Naive thymus-derived CD4-positive, alpha-beta T cell (primary cell): ENCODE measurements around the gene SHF. TPM values are rescaled to one million over a fixed set of nuclear protein-coding genes. Genes with fewer than 3 reads are reported as not detected.
A peak's percentile ranks its signal among the peaks of the same experiment; 100 is the strongest.

Experiments
- ATAC-seq: fragments of 150-1000 bp; cut with Tn5 transposase; 2 replicates; pipeline ENCODE4 v1.10.0; 2021; ENCODE audit warnings: mild to moderate bottlenecking, moderate library complexity
- CTCF ChIA-PET: fragments of 350-600 bp; sonication (Branson Sonifier 250); formaldehyde crosslinking; loops from one replicate; lab custom pipeline; 2021; ENCODE audit warnings: antibody characterized with exemption; lab: Charles Lee
- POLR2A ChIA-PET: fragments of 350-600 bp; sonication (Branson Sonifier 250); formaldehyde crosslinking; loops from one replicate; lab custom pipeline; 2021; ENCODE audit warnings: antibody characterized with exemption, inconsistent platforms; lab: Charles Lee
- DNase-seq, 9 donors: peaks; one replicate each; pipeline versions ENCODE4 v3.0.0 to v3.0.0-alpha.2; 2020 to 2022; ENCODE audit warnings: mixed read lengths in 1 of 9
- H3K27ac ChIP-seq: one replicate; pipeline ENCODE4 v1.7.0; 2013; ENCODE audit warnings: mild to moderate bottlenecking, low read depth, low read length, moderate library complexity
- H3K27me3 ChIP-seq, 2 donors: one replicate each; pipeline ENCODE4 v1.7.0; 2013; ENCODE audit warnings: low read length in 2 of 2, mild to moderate bottlenecking in 2 of 2, moderate library complexity in 2 of 2; ENCODE audit not compliant: control insufficient read depth in 2 of 2, insufficient read depth in 2 of 2
- H3K36me3 ChIP-seq, 3 experiments: 1 replicate in 2 of 3; 2 replicates in 1 of 3; pipeline ENCODE4 v1.7.0; 2013; ENCODE audit warnings: low read length in 3 of 3, mild to moderate bottlenecking in 3 of 3, moderate library complexity in 1 of 3; ENCODE audit not compliant: insufficient read depth in 3 of 3, control insufficient read depth in 2 of 3
- H3K4me1 ChIP-seq, 2 donors: one replicate each; pipeline ENCODE4 v1.7.0; 2013; ENCODE audit warnings: low read length in 2 of 2, mild to moderate bottlenecking in 2 of 2, moderate library complexity in 1 of 2; ENCODE audit not compliant: control insufficient read depth in 2 of 2, insufficient read depth in 2 of 2
- H3K4me3 ChIP-seq: 2 replicates; pipeline ENCODE4 v1.7.0; 2013; ENCODE audit warnings: mild to moderate bottlenecking, low read length
- H3K9me3 ChIP-seq, 3 experiments: 1 replicate in 2 of 3; 2 replicates in 1 of 3; pipeline ENCODE4 v1.7.0; 2013; ENCODE audit warnings: low read length in 3 of 3; ENCODE audit not compliant: control insufficient read depth in 2 of 3
- H3K27ac Mint-ChIP-seq, 9 donors: one replicate each; pipeline ENCODE4 v1.8.0; 2020 to 2022; ENCODE audit warnings: mixed read lengths in 9 of 9, mild to moderate bottlenecking in 8 of 9, moderate library complexity in 5 of 9, inconsistent platforms in 2 of 9
- H3K27me3 Mint-ChIP-seq, 5 donors: one replicate each; pipeline ENCODE4 v1.8.0; 2021 to 2022; ENCODE audit warnings: mixed read lengths in 5 of 5, mild to moderate bottlenecking in 1 of 5
- H3K36me3 Mint-ChIP-seq, 5 donors: one replicate each; pipeline ENCODE4 v1.8.0; 2020 to 2022; ENCODE audit warnings: mixed read lengths in 5 of 5, mild to moderate bottlenecking in 3 of 5, inconsistent platforms in 1 of 5
- H3K4me1 Mint-ChIP-seq, 7 donors: one replicate each; pipeline ENCODE4 v1.8.0; 2020 to 2022; ENCODE audit warnings: mixed read lengths in 7 of 7, mild to moderate bottlenecking in 3 of 7, inconsistent platforms in 1 of 7
- H3K4me3 Mint-ChIP-seq, 10 donors: one replicate each; pipeline ENCODE4 v1.8.0; 2020 to 2022; ENCODE audit warnings: mild to moderate bottlenecking in 10 of 10, mixed read lengths in 10 of 10, moderate library complexity in 6 of 10, inconsistent platforms in 2 of 10
- H3K9me3 Mint-ChIP-seq, 11 donors: one replicate each; pipeline ENCODE4 v1.8.0; 2020 to 2022; ENCODE audit warnings: mixed read lengths in 11 of 11, mild to moderate bottlenecking in 4 of 11, inconsistent platforms in 1 of 11, moderate library complexity in 1 of 11
- intact Hi-C, 2 donors: fragments of 100-400 bp; cut with micrococcal nuclease; formaldehyde crosslinking; loops; one replicate each; pipeline ENCODE4 v1.15.1; 2023
- polyA plus RNA-seq, 2 donors: library from polyadenylated mRNA; unstranded; fragments of 300-500 nt; fragmentation: Illumina TruSeq; gene quantifications; one replicate each; pipeline ENCODE4 v1.2.3, GENCODE V29; 2021
- total RNA-seq, 6 experiments: library from RNA in 5 of 6; stranded (reverse) in 5 of 6; gene quantifications; 1 replicate in 5 of 6; 2 replicates in 1 of 6; pipeline ENCODE4 v1.2.3 and lab custom pipeline; 2021 to 2026

The SHF gene
- total and polyA plus RNA-seq, 7 experiments from 2014 or later = 2.5 to 8.7 (median 4.4) TPM

- Histone ChIP-seq H3K36me3 (no peaks in the 10 kb centered on the region), H3K27ac (no peak overlapping the region), H3K27me3 (no peaks in the 10 kb centered on the region), H3K9me3 (no peaks in the 10 kb centered on the region), H3K4me1 (no peaks in the 10 kb centered on the region), H3K4me3 (no peak overlapping the region)
- H3K27ac Mint-ChIP-seq = no peak overlapping the region
- H3K4me3 Mint-ChIP-seq = no peak overlapping the region
- ATAC-seq = no peak
- no peak for DNase-seq
- intact Hi-C loops = no loop called here
- H3K9me3 Mint-ChIP-seq = no peaks in the 10 kb centered on the region
- no peaks in the 10 kb centered on the region for H3K27me3 Mint-ChIP-seq
- ChIA-PET CTCF (interaction anchor here (1.0 kb wide), 1 partner anchor 33 kb away, joined by 5 read pairs; no protein-coding TSS in a partner anchor), POLR2A (no interaction called here)
- peaks cover 0 to 20% (median 4%) of the 10 kb centered on the region in 5 donors for H3K36me3 Mint-ChIP-seq
- peaks cover 0 to 11% (median 8%) of the 10 kb centered on the region in 7 donors for H3K4me1 Mint-ChIP-seq
These were observed 30.9 kb downstream of the SHF start for GRCh38 chr15:45156744-45157455.

- Mint-ChIP-seq H3K9me3 (no peaks in the 10 kb centered on the region), H3K4me1 (peaks cover 0 to 11% (median 8%) of the 10 kb centered on the region in 7 donors), H3K27ac (no peak overlapping the region), H3K4me3 (no peak overlapping the region), H3K27me3 (no peaks in the 10 kb centered on the region), H3K36me3 (peaks cover 0 to 24% (median 3%) of the 10 kb centered on the region in 5 donors)
- no peaks in the 10 kb centered on the region for H3K4me1 ChIP-seq
- CTCF ChIA-PET = interaction anchor here (0.5 kb wide), 1 partner anchor 243 kb away, joined by 3 read pairs; no protein-coding TSS in a partner anchor
- no peaks in the 10 kb centered on the region for H3K27me3 ChIP-seq
- no peak overlapping the region for H3K27ac ChIP-seq
- no peak for DNase-seq
- ATAC-seq = no peak
- POLR2A ChIA-PET = no interaction called here
- peaks cover 0 to 3% (median 0%) of the 10 kb centered on the region in 3 experiments for H3K36me3 ChIP-seq
- no peak overlapping the region for H3K4me3 ChIP-seq
- intact Hi-C loops = no loop called here
- H3K9me3 ChIP-seq = no peaks in the 10 kb centered on the region
These were observed 32.0 kb downstream of the SHF start for GRCh38 chr15:45155739-45156138.

- Mint-ChIP-seq H3K27ac (peak overlapping the region in 2 of 9 donors; percentile 30 to 56), H3K27me3 (no peaks in the 10 kb centered on the region), H3K36me3 (peaks cover 0 to 11% (median 0%) of the 10 kb centered on the region in 5 donors), H3K9me3 (no peaks in the 10 kb centered on the region), H3K4me3 (no peak overlapping the region), H3K4me1 (peaks cover 0 to 5% (median 0%) of the 10 kb centered on the region in 7 donors)
- peaks cover 0 to 3% (median 0%) of the 10 kb centered on the region in 3 experiments for H3K36me3 ChIP-seq
- DNase-seq (no peak), ATAC-seq (no peak)
- no peaks in the 10 kb centered on the region for H3K4me1 ChIP-seq
- H3K27me3 ChIP-seq = no peaks in the 10 kb centered on the region
- intact Hi-C loops = no loop called here
- no peak overlapping the region for H3K27ac ChIP-seq
- no peaks in the 10 kb centered on the region for H3K9me3 ChIP-seq
- POLR2A ChIA-PET = no interaction called here
- H3K4me3 ChIP-seq = no peak overlapping the region
- CTCF ChIA-PET = no interaction called here
These were observed 35.6 kb downstream of the SHF start for GRCh38 chr15:45151998-45152828.

- Mint-ChIP-seq H3K27me3 (no peaks in the 10 kb centered on the region), H3K9me3 (no peaks in the 10 kb centered on the region), H3K36me3 (peaks cover 0 to 11% (median 0%) of the 10 kb centered on the region in 5 donors), H3K4me3 (no peak overlapping the region), H3K27ac (peak overlapping the region in 1 of 9 donors; percentile 11), H3K4me1 (peaks cover 0 to 3% (median 0%) of the 10 kb centered on the region in 7 donors)
- no peaks in the 10 kb centered on the region for H3K4me1 ChIP-seq
- ATAC-seq (no peak), DNase-seq (no peak)
- H3K36me3 ChIP-seq = peaks cover 0 to 3% (median 0%) of the 10 kb centered on the region in 3 experiments
- ChIA-PET POLR2A (no interaction called here), CTCF (no interaction called here)
- no peak overlapping the region for H3K4me3 ChIP-seq
- no peak overlapping the region for H3K27ac ChIP-seq
- no peaks in the 10 kb centered on the region for H3K9me3 ChIP-seq
- H3K27me3 ChIP-seq = no peaks in the 10 kb centered on the region
- intact Hi-C loops = no loop called here
These were observed 36.8 kb downstream of the SHF start for GRCh38 chr15:45150997-45151396.

GRCh38 chr15:45150481-45150880 lies 37.3 kb downstream of the SHF start:
- no peaks in the 10 kb centered on the region for H3K9me3 ChIP-seq
- no peak for DNase-seq

GRCh38 chr15:45149060-45149459 lies 38.7 kb downstream of the SHF start:
- H3K4me1 Mint-ChIP-seq = peaks cover 0 to 4% (median 0%) of the 10 kb centered on the region in 7 donors
- ChIA-PET POLR2A (no interaction called here), CTCF (no interaction called here)
- Histone ChIP-seq H3K4me1 (no peaks in the 10 kb centered on the region), H3K9me3 (no peaks in the 10 kb centered on the region), H3K27me3 (no peaks in the 10 kb centered on the region), H3K36me3 (peaks cover 0 to 3% (median 0%) of the 10 kb centered on the region in 3 experiments), H3K27ac (no peak overlapping the region), H3K4me3 (no peak overlapping the region)
- H3K4me3 Mint-ChIP-seq = no peak overlapping the region
- no peaks in the 10 kb centered on the region for H3K9me3 Mint-ChIP-seq
- peaks cover 0 to 11% (median 0%) of the 10 kb centered on the region in 5 donors for H3K36me3 Mint-ChIP-seq
- DNase-seq (no peak), ATAC-seq (no peak)
- H3K27me3 Mint-ChIP-seq = no peaks in the 10 kb centered on the region
- intact Hi-C loops = no loop called here
- H3K27ac Mint-ChIP-seq = no peak overlapping the region

More at GRCh38 chr15:45150481-45150880, 37.3 kb downstream of the SHF start:
- Mint-ChIP-seq H3K9me3 (no peaks in the 10 kb centered on the region), H3K4me3 (no peak overlapping the region), H3K4me1 (peaks cover 0 to 3% (median 0%) of the 10 kb centered on the region in 7 donors), H3K27me3 (no peaks in the 10 kb centered on the region), H3K36me3 (peaks cover 0 to 11% (median 0%) of the 10 kb centered on the region in 5 donors), H3K27ac (no peak overlapping the region)
- Histone ChIP-seq H3K27ac (no peak overlapping the region), H3K4me3 (no peak overlapping the region), H3K4me1 (no peaks in the 10 kb centered on the region), H3K36me3 (peaks cover 0 to 3% (median 0%) of the 10 kb centered on the region in 3 experiments), H3K27me3 (no peaks in the 10 kb centered on the region)
- CTCF ChIA-PET = no interaction called here
- intact Hi-C loops = no loop called here
- no peak for ATAC-seq
- POLR2A ChIA-PET = no interaction called here
